ENCODE results near the gene GGNBP2.
A peak's percentile ranks its signal among the peaks of the same experiment; 100 is the strongest.
"Not testable (repeated sequence)": the region's sequence is repeated elsewhere in the genome, so short reads cannot be mapped to it uniquely, and the experiment has no call there.

GGNBP2 gene

GRCh38 chr17:36605028-36605427 lies 60.3 kb downstream of the GGNBP2 start:
- DNase-seq = not testable (repeated sequence)

DNA sequence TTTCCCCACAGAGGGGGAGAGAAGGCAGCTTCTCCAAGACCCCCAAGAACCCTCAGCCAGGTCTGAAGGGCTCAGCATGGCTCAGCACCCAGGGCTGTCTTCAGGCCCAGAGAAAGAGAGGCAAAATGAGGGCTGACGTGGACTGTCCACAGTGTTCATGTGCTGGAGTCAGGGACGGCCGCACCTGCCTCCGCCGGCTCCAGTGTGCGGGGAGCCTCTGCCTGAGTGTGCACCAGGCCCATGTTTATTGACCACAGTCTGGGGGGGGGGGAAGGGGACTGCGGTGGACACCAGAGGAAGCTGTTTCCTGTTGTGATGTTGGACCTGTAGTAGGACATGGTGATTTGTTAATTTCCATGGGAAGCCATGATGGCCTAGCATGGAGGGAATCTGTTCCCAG lies 63.6 kb downstream of the GGNBP2 start:
- DNase-seq = no peak

DNA sequence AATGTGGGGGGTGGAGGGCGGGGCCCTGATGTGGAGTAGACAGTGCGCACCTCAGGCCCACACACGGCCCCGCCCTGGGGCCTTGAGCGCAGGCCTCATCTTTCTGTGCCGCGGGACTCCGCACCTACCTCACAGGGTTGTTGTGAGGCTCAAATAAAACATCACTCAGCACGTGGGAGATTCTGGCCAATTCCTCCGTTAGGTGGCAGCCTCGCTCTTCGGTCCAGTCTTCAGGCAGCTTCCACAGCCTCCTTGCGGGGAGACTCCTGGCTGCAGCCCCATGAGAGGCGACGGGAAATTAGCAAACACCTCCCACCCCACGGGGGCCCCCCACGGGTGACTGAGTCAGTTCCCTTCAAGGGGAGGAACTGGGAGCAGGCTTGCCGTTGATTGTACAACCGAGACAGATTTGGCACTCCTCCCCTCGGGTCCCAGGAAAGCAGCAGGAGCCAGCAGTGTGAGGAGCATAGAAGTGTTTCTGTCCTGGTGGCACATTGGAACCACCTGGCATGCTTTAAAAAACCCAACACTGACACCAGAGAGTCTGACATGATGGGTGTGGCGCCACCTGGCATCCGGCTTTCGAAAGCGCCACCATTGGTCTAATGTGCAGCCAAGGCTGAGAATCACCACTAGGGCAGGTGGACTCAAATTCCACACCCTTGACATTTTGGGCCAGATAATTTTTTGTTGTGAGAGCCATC lies 64.2 kb downstream of the GGNBP2 start:
- peak; percentile 66 for DNase-seq

DNA sequence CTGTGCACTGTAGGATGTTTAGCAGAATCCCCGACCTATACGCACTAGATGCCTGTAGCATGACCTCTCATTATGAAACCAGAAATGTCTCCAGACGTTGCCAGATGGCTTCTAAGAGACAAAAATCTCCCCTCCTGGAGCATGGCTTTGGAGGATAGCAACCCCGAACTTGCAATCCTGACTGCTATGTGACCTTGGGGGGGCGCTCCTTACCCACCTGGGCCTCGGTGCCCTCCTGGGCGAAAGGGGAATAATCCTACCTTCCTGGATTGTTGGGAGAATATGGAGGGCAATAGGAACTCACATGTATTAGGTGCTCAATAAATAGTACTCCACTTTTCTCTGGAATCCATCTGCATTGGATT lies 64.8 kb downstream of the GGNBP2 start:
- no peak for DNase-seq

- DNase-seq = peak; percentile 33
These were observed 65.8 kb downstream of the GGNBP2 start for GRCh38 chr17:36610474-36610873.

DNA sequence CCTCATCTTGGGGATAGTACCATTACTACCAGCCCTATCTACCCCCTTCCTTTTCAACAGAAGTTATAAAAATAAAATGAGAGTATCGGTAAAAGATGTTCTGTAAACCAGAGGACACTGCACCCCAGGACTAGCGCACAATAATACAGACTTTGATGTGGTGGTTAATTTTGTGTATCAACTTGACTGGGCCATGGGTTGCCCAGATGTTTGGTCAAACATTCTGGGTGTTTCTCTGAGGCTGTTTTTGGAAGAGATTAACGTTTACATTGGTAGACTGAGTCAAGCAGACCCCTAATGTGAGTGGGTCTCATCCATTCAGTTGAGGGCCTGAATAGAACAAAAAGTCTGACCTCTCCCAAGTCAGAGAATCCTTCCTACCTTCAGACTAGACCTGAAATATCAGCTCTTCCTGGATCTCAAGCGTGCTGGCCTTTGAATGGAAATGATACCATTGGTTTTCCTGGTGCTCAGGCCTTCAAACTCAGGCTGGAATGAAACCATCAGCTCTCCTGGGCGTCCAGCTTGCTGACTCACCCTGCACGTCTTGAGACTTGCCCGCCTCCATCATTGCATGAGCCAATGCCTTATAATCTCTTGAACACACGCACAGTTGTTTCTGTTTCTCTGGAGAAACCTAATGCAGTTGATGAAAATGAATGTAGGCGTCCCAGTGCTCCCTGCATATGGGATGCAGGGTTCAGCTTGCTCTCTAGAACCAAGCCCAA lies 66.8 kb downstream of the GGNBP2 start:
- DNase-seq = peak; percentile 70

GRCh38 chr17:36612323-36612722 lies 67.6 kb downstream of the GGNBP2 start:
- DNase-seq = no peak

DNA sequence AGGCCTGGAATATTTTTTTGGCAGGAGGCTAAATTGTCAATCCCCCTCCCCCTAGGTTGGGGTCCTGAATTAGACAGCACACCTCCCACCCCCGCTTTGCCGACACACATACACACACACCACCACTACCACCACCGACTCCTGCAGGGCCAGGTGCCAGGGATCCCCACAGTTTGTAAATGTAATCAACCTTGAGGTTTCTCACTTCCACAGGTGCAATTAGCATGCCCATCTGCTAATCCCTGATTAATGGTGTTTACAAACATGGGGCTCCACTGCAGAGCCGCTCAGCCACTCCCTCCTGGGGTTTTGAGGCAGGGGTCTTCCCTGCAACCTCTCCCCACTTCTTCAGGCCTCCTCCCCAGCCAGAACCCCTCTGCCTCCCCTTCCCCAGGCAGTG lies 68.4 kb downstream of the GGNBP2 start:
- DNase-seq = no peak

DNA sequence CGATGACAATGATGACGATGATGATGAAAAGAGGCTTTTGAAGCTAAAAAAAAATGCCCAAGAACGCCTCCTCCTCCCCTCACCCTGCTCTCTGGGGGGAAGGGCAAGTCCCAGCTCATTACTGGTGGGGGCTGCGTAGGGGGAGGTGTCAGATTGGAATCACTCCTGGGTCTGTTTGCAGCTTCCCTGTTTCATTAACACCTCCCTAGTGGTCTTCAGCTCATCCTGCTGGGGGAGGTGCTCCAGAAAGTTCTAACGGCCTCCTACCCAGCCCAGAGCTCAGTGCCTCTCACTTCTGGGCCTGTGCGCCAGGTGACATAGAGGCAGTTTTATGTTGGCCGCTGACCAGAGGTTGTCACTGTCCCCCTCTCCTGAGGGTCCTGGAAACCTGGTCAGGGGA lies 69.4 kb downstream of the GGNBP2 start:
- no peak for DNase-seq

- no peak for DNase-seq
These were observed 70.2 kb downstream of the GGNBP2 start for GRCh38 chr17:36614933-36615332.

DNA sequence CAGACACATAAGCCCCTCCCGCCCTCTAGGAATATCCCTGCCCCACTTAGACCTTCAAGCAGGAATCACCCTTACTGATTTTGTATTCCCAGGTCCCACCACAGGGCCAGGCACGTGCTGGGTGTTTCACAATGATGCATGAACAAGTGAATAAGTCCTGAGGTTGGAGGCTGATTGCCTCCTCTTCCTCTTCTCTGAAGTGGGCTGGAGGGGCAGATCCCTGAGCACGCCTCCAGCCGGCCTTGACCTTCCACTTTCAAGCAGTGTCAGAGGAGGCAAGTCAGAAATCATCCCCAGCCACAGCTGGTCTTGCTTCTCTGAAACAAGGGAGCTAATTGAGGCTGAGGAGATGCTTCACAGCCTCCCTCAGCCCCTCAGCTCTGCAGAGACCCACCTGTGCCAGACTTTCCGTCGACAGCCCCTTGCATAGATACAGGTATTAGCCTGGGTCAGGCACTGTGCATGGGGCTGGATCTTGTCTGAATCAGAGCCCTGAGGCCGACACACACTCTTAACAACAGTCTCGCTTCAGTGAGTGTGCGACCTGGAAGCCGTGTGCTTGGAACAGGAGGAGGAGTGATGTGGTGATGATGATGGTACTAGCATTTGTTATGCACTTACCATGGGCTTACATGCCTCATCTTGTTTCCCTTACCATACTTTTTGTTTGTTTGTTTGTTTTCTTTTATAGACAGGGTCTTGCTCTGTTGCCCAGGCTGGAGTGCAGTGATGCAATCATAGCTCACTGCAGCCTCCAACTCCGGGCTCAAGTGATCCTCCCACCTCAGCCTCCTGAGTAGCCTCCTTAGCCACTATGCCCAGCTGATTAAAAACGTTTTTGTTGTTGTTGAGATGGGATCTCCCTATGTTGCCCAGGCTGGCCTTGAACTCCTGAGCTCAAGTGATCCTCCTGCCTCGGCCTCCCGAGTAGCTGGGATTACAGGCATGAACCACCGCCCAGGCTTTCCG lies 71.6 kb downstream of the GGNBP2 start:
- no peak for DNase-seq

DNA sequence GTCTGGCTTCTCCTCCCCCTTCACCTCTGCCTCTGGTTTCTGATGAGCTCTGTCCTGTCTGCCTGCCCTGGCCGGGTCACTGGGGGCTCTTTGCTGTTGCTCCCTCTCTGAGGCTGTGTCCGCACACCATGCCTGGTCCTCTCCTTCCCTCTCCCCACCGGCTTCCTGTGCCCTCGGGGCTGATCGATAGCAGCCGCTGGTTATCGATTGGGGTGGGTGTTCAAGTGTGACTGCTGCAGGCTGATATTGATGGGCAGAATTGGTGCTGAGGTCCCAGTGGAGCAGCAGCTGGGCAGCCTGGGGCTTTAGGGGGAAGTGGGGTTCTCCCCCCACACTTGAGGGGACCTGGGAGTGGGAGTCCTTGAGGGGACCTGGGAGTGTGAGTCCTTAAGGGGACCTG lies 73.1 kb downstream of the GGNBP2 start:
- DNase-seq = no peak

GRCh38 chr17:36623281-36623680 lies 78.6 kb downstream of the GGNBP2 start:
- no peak for DNase-seq

GRCh38 chr17:36625188-36625587 lies 80.5 kb downstream of the GGNBP2 start:
- DNase-seq = no peak

DNA sequence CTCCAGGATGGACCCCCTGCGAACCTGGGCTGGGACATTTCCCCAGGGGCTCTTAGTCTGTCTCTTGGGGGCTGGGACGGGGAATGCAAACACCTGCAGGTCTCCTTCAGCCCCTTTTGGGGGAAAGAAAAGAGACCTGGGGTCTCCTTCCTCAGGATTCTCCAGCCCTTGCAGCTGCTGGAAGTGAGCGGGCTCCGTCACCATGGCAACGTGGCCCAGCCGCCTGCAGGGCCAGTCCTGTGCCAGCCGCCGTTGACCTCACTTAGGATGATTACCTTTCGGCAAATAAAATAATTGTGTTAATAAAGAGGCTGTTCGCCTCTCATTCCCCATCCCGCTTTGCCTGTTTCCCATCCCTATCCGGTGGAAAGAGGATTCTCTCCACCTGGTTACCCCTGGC lies 82.4 kb downstream of the GGNBP2 start:
- DNase-seq = no peak

GRCh38 chr17:36628576-36628975 lies 83.9 kb downstream of the GGNBP2 start:
- DNase-seq = no peak

DNA sequence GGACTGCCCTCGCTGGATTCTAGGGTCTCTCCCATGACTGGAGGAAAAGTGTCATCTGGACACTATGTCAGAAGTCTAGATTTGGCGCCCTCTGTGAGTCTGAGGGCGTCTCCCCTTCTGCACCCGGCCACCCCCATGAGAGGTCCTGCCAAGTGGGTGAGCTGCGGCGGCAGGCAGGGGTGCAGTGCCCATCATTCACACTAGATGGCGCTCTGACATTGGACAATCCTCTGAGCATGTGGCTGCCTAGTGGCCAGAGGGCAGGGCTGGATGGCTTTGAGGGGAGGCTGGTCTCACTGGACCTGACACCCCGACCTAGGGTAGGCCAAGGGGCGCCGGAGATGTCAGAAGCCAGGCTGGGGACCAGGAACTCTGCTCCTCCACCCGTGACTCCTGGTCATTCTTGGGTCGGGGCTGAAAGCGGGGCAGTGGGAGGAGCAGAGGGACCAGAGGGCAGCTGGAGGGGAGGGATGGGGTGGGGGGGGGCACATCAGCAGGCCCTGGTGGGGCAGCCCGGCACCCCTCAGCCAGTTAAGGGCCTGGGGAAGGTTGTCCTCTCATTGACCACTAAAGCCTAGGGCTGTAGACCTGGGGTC lies 84.6 kb downstream of the GGNBP2 start:
- peak; percentile 53 for DNase-seq

GRCh38 chr17:36629970-36630502 lies 85.3 kb downstream of the GGNBP2 start:
- no peak for DNase-seq

- DNase-seq = no peak
These were observed 86.3 kb downstream of the GGNBP2 start for GRCh38 chr17:36631022-36631421.

DNA sequence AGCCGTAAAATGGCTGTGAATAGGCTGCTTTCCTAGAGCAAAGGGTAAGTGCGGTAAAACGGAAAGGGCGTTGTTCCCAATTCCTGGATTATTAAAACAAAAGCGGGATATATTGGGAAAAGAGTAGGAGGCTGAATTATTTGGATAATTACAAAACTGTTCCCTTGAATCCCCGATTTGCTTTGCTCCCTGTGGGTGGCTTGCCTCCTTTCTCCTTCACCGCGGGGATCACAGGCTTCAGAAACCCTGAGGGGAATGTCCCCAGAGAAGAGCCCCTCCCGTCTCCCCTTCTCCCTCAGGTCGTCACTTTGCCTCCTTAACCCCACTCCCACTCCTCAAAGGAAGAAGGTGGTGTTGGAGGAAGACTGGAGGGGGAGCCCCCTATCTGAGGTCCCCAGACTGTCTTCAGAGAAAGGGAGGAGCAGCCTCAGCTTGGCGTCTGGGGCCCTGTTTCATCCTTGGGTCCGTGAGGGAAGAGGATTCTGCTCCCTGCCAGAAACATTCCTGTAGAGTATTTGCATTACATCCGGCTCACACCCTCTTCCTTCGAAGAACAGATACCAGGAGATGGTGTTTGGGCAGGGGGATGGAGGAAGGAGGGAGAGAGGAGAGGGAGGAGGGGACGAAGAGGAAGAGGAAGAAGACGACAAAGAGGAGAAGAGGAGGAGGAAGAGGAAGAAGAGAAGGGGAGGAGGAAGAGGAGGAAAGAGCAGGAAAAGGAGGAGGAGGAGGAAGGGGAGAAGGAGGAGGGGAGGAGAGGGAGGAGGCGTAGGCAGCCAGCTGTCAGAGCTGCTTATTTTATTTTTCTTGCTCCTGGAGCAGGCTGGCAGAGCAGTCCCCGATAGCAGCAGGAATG lies 88.4 kb downstream of the GGNBP2 start:
- DNase-seq = no peak

Data from fibroblast of upper back skin (primary cell).